HepG2 (cell line): ENCODE results near the gene KLRG1. TPM values are rescaled to one million over a fixed set of nuclear protein-coding genes. Genes with fewer than 3 reads are reported as not detected.

Experiments
- ATAC-seq: fragments of 200-7000 bp; cut with Tn5 transposase; 3 replicates; pipeline ENCODE4 v1.9.1; 2020; ENCODE audit warnings: mild to moderate bottlenecking, moderate library complexity
- BruUV-seq: library from RNA; stranded (reverse); fragments of 400-500 nt; replicated peaks from 2 replicates; lab custom pipeline; 2021; lab: Mats Ljungman, UMichigan
- CTCF ChIA-PET: fragments of 300-600 bp; formaldehyde crosslinking; extraction: SDS; loops from one replicate; lab custom pipeline; 2021; ENCODE audit warnings: low total read pairs, inconsistent platforms, low intra/inter-chr PET ratio; lab: Yijun Ruan, JAX
- POLR2A ChIA-PET: fragments of 350-600 bp; sonication (Branson Sonifier 250); formaldehyde crosslinking; loops from one replicate; lab custom pipeline; 2020; ENCODE audit warnings: antibody characterized with exemption, inconsistent platforms; lab: Yijun Ruan, JAX
- DNase-seq: peaks from one replicate; pipeline ENCODE4 v3.0.0-alpha.2; 2015; ENCODE audit warnings: low spot score
- FAIRE-seq: peaks from 3 replicates; lab custom pipeline; 2011; peaks lifted over from hg19 to GRCh38; lab: Jason Lieb, UNC
- H2AFZ ChIP-seq: one replicate; pipeline ENCODE4 v1.6.1; 2011; ENCODE audit warnings: low read length, inconsistent platforms
- H3K27ac ChIP-seq: fragments of 300-600 bp; 3 replicates; pipeline ENCODE4 v1.8.0; 2011; ENCODE audit warnings: mixed run types, mild to moderate bottlenecking, mixed read lengths, low read length, inconsistent platforms; ENCODE audit not compliant: insufficient read depth; ENCODE audit errors: extremely low read length
- H3K27me3 ChIP-seq, 2 experiments: fragments of 200-600 bp in 1 of 2; 2 replicates in 1 of 2; 3 replicates in 1 of 2; pipeline versions ENCODE4 v1.6.0 to v1.8.0; 2011; ENCODE audit warnings: low read length in 2 of 2, mild to moderate bottlenecking in 2 of 2, moderate library complexity in 2 of 2, inconsistent platforms in 1 of 2; ENCODE audit not compliant: insufficient read depth in 2 of 2, control insufficient read depth in 1 of 2
- H3K36me3 ChIP-seq, 2 experiments: fragments of 200-600 bp in 1 of 2; replicated peaks in 1 of 2; 2 replicates in 1 of 2; 3 replicates in 1 of 2; pipeline versions ENCODE4 v1.5.1 to v1.8.0; 2011; ENCODE audit warnings: low read length in 2 of 2, inconsistent platforms in 1 of 2; ENCODE audit not compliant: insufficient read depth in 2 of 2, control insufficient read depth in 1 of 2
- H3K4me1 ChIP-seq: 2 replicates; pipeline ENCODE4 v1.5.1; 2012; ENCODE audit warnings: low read length, inconsistent platforms; ENCODE audit not compliant: insufficient read depth
- H3K4me2 ChIP-seq: 2 replicates; pipeline ENCODE4 v1.6.0; 2011; ENCODE audit warnings: low read depth, low read length, inconsistent platforms
- H3K4me3 ChIP-seq, 3 experiments: fragments of 200-600 bp in 1 of 3; sonication (generic), shearing (Covaris generic) in 1 of 3; replicated peaks in 1 of 3; 2 replicates each; pipeline ENCODE4 v1.5.1; 2011 to 2016; ENCODE audit warnings: low read length in 3 of 3, inconsistent platforms in 2 of 3, low read depth in 2 of 3, mild to moderate bottlenecking in 2 of 3, control low read depth in 1 of 3, mixed read lengths in 1 of 3; ENCODE audit not compliant: insufficient read depth in 1 of 3
- H3K79me2 ChIP-seq: one replicate; pipeline ENCODE4 v1.6.1; 2011; ENCODE audit warnings: low read length, inconsistent platforms; ENCODE audit not compliant: insufficient read depth
- H3K9ac ChIP-seq: 2 replicates; pipeline ENCODE4 v1.6.0; 2011; ENCODE audit warnings: mild to moderate bottlenecking, low read depth, low read length, inconsistent platforms; ENCODE audit not compliant: insufficient read depth
- H3K9me3 ChIP-seq: 2 replicates; pipeline ENCODE4 v1.5.1; 2012; ENCODE audit warnings: mild to moderate bottlenecking, low read length
- H4K20me1 ChIP-seq: 2 replicates; pipeline ENCODE4 v1.6.0; 2011; ENCODE audit warnings: inconsistent platforms, mild to moderate bottlenecking, low read length, moderate library complexity; ENCODE audit not compliant: insufficient read depth
- BORCS8-MEF2B ChIP-seq: sonication (generic); formaldehyde crosslinking; IDR thresholded peaks from 2 replicates; pipeline ENCODE4 v1.8.0; 2022; ENCODE audit warnings: mild to moderate bottlenecking, missing genetic modification reagents
- GFI1 ChIP-seq: sonication (generic); formaldehyde crosslinking; IDR thresholded peaks from 2 replicates; pipeline ENCODE4 v1.5.0; 2020; ENCODE audit warnings: missing genetic modification reagents, mild to moderate bottlenecking, borderline replicate concordance
- KLF6 ChIP-seq: IDR thresholded peaks from 2 replicates; pipeline ENCODE4 v1.8.0; 2016; ENCODE audit warnings: missing biosample characterization, missing genetic modification reagents
- MAF1 ChIP-seq: sonication (generic); formaldehyde crosslinking; IDR thresholded peaks from 2 replicates; pipeline ENCODE4 v1.5.0; 2020; ENCODE audit warnings: missing genetic modification reagents, borderline replicate concordance
- NR2F1 ChIP-seq, 2 experiments: fragments of 450-650 bp in 1 of 2; formaldehyde crosslinking in 1 of 2; IDR thresholded peaks; 2 replicates each; pipeline versions ENCODE4 v1.5.0 to v1.6.1; 2016 to 2020; ENCODE audit warnings: mild to moderate bottlenecking in 1 of 2, missing compliant biosample characterization in 1 of 2, missing genetic modification reagents in 1 of 2, moderate library complexity in 1 of 2
- RARG ChIP-seq: sonication (generic); formaldehyde crosslinking; IDR thresholded peaks from 2 replicates; pipeline ENCODE4 v1.4.0; 2020; ENCODE audit warnings: low read depth, mild to moderate bottlenecking, missing genetic modification reagents
- YEATS4 ChIP-seq: sonication (generic); formaldehyde crosslinking; IDR thresholded peaks from 2 replicates; pipeline ENCODE4 v1.4.0; 2020; ENCODE audit warnings: missing genetic modification reagents, borderline replicate concordance
- ZKSCAN5 ChIP-seq: sonication (generic); formaldehyde crosslinking; IDR thresholded peaks from 2 replicates; pipeline ENCODE4 v1.5.1; 2020; ENCODE audit warnings: mild to moderate bottlenecking, missing genetic modification reagents
- ZNF431 ChIP-seq: sonication (generic); formaldehyde crosslinking; IDR thresholded peaks from 2 replicates; pipeline ENCODE4 v1.9.0; 2022; ENCODE audit warnings: missing genetic modification reagents, low read depth, mild to moderate bottlenecking, borderline replicate concordance
- ZNF629 ChIP-seq: sonication (generic); formaldehyde crosslinking; conservative IDR thresholded peaks from 2 replicates; pipeline ENCODE4 v1.5.0; 2020; ENCODE audit warnings: missing genetic modification reagents
- ZNF724P ChIP-seq: sonication (generic); formaldehyde crosslinking; IDR thresholded peaks from 2 replicates; pipeline ENCODE4 v1.8.0; 2022; ENCODE audit warnings: missing genetic modification reagents, borderline replicate concordance
- in situ Hi-C: cut with HindIII; loops from 2 replicates; pipeline ENCODE4 v1.10.0; 2017; ENCODE audit warnings: low pct_unique_long_range_greater_than_20kb; ENCODE audit not compliant: extremely low pct_ligation_motif_present
- intact Hi-C: fragments of 100-400 bp; cut with micrococcal nuclease; formaldehyde crosslinking; loops from one replicate; pipeline ENCODE4 v1.10.0; 2022; ENCODE audit not compliant: unreplicated experiment
- polyA plus RNA-seq, 8 experiments: library from polyadenylated mRNA; depleted of rRNA in 3 of 8; stranded (reverse) in 7 of 8; unstranded in 1 of 8; fragments of >200 nt; fragmentation: Illumina TruSeq in 4 of 8; extraction: Trizol in 4 of 8; gene quantifications; 2 replicates each; pipeline versions ENCODE4 v1.2.1 to v1.2.3, GENCODE V29; 2011 to 2016; ENCODE audit warnings: low read depth in 4 of 8, missing spikeins in 1 of 8, mixed read lengths in 1 of 8; ENCODE audit not compliant: insufficient read depth in 1 of 8
- total RNA-seq, 5 experiments: library from RNA; depleted of rRNA; stranded (reverse); fragments of >200 nt; fragmentation: Illumina TruSeq; extraction: Trizol; gene quantifications; 2 replicates each; pipeline ENCODE4 v1.2.3, GENCODE V29; 2016; ENCODE audit warnings: low read depth in 1 of 5
- TF ChIP-seq, protein P1 (sequence below): IDR thresholded peaks from 2 replicates; pipeline ENCODE4 v1.6.1; 2016; ENCODE audit warnings: control low read depth
- TF ChIP-seq, protein P2 (sequence below): sonication (generic); formaldehyde crosslinking; IDR thresholded peaks from 2 replicates; pipeline ENCODE4 v1.5.1; 2020; ENCODE audit warnings: missing genetic modification reagents, mild to moderate bottlenecking, borderline replicate concordance
- TF ChIP-seq, protein P3 (sequence below): sonication (generic); formaldehyde crosslinking; IDR thresholded peaks from 2 replicates; pipeline ENCODE4 v1.4.0; 2020; ENCODE audit warnings: missing genetic modification reagents, low read depth, mild to moderate bottlenecking, borderline replicate concordance
- TF ChIP-seq, protein P4 (sequence below): sonication (generic); formaldehyde crosslinking; IDR thresholded peaks from 2 replicates; pipeline ENCODE4 v1.5.0; 2020; ENCODE audit warnings: mild to moderate bottlenecking, low read depth, missing genetic modification reagents, borderline replicate concordance
- TF ChIP-seq, protein P5 (sequence below): sonication (generic); formaldehyde crosslinking; IDR thresholded peaks from 2 replicates; pipeline ENCODE4 v1.5.0; 2020; ENCODE audit warnings: missing genetic modification reagents
- TF ChIP-seq, protein P6 (sequence below): sonication (generic); formaldehyde crosslinking; IDR thresholded peaks from 2 replicates; pipeline ENCODE4 v1.5.0; 2020; ENCODE audit warnings: missing genetic modification reagents

The KLRG1 gene
- total and polyA plus RNA-seq, 2 of the 13 experiments (the other 11 are each of a cell fraction or from before 2014, with no cell fraction given) = 1.2 to 1.7 TPM

DNA sequence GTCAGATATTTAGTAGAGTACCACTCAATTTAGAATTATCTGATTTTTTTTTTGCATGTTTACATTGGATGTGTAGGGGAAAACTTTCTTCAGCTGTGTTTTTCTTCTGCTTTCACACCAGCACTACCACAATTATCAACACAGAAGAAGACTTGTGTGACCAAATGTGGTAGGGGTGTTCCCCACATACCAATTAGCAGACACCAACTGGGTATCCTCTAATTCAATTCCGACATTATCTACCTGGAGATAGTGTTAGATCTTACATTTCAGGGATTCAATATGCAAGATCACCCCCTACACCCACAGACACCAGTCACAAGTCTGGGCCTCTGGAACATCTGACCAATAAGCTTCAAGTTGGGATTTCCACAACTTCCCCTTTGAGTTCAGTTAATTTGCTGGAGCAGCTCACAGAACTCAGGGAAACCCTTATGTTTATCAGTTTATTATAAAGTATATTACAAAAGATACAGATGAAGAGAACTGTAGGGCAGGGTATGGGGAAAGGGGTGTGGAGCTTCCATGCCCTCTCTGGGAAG, 4.1 kb upstream of the KLRG1 start (continued):
- TF ChIP-seq, protein P1, sequence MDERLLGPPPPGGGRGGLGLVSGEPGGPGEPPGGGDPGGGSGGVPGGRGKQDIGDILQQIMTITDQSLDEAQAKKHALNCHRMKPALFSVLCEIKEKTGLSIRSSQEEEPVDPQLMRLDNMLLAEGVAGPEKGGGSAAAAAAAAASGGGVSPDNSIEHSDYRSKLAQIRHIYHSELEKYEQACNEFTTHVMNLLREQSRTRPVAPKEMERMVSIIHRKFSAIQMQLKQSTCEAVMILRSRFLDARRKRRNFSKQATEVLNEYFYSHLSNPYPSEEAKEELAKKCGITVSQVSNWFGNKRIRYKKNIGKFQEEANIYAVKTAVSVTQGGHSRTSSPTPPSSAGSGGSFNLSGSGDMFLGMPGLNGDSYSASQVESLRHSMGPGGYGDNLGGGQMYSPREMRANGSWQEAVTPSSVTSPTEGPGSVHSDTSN (CRISPR knock-in tag) = no peak
- TF ChIP-seq, protein P2, sequence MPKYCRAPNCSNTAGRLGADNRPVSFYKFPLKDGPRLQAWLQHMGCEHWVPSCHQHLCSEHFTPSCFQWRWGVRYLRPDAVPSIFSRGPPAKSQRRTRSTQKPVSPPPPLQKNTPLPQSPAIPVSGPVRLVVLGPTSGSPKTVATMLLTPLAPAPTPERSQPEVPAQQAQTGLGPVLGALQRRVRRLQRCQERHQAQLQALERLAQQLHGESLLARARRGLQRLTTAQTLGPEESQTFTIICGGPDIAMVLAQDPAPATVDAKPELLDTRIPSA (CRISPR knock-in tag) = no peak
- TF ChIP-seq ZNF629 (CRISPR knock-in tag) = no peak
- no peak for TF ChIP-seq ZNF724P (CRISPR knock-in tag)
- TF ChIP-seq, protein P3, sequence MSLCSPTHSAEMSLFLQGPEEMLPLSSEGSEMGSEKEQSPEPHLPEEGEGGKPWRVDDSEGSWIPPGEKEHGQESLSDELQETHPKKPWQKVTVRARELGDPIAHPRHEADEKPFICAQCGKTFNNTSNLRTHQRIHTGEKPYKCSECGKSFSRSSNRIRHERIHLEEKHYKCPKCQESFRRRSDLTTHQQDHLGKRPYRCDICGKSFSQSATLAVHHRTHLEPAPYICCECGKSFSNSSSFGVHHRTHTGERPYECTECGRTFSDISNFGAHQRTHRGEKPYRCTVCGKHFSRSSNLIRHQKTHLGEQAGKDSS (CRISPR knock-in tag) = no peak

DNA sequence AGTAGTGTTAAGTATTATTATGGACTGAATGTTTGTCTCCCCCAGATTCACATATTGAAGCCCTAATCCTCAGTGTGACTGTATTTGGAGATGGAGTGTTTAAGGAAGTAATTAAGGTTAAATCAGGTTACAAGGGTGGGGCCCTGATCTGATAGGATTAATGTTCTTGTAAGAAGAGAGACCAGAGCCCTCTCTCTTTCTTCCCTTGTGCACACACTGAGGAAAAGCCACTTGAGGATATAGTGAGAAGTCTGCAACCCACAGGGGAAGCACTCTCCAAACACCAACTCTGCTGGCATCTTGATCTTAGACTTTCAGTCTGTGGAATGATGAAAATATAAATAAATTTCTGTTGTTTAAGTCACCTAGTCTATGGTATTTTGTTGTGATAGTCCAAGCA, 2.2 kb upstream of the KLRG1 start:
- DNase-seq = no peak
- no peak overlapping the region for H3K4me3 ChIP-seq
- H2AFZ ChIP-seq = no peak overlapping the region
- in situ Hi-C loops (no loop called here), intact Hi-C loops (loop anchor here (5.0 kb wide), 1 partner anchor 45 kb away; no protein-coding TSS in a partner anchor)
- H3K4me1 ChIP-seq = peaks cover 6% of the 10 kb centered on the region; the same call in 1 of the 2 replicates
- no peaks in the 10 kb centered on the region for H3K79me2 ChIP-seq
- ChIA-PET POLR2A (no interaction called here), CTCF (no interaction called here)
- ATAC-seq = no peak
- H3K9me3 ChIP-seq = no peaks in the 10 kb centered on the region
- no peaks in the 10 kb centered on the region; a peak in 1 of 5 replicates for H3K36me3 ChIP-seq
- no TSS peak for BruUV-seq
- no peaks in the 10 kb centered on the region for H3K27me3 ChIP-seq
- no peaks in the 10 kb centered on the region for H4K20me1 ChIP-seq
- FAIRE-seq = no peak
- no peak overlapping the region for H3K9ac ChIP-seq
- no peak overlapping the region for H3K27ac ChIP-seq
- no peak overlapping the region for H3K4me2 ChIP-seq
- TF ChIP-seq NR2F1 (CRISPR knock-in tag; IDR thresholded peaks at IDR 0.05) (no peak), KLF6 (no peak), YEATS4 (CRISPR knock-in tag) (no peak), ZNF431 (CRISPR knock-in tag) (no peak), MAF1 (CRISPR knock-in tag) (no peak), ZKSCAN5 (no peak), RARG (CRISPR knock-in tag) (no peak), BORCS8-MEF2B (CRISPR knock-in tag) (no peak), GFI1 (CRISPR knock-in tag) (no peak)
- TF ChIP-seq, protein P4, sequence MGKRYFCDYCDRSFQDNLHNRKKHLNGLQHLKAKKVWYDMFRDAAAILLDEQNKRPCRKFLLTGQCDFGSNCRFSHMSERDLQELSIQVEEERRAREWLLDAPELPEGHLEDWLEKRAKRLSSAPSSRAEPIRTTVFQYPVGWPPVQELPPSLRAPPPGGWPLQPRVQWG (CRISPR knock-in tag) = no peak
- TF ChIP-seq, protein P5, sequence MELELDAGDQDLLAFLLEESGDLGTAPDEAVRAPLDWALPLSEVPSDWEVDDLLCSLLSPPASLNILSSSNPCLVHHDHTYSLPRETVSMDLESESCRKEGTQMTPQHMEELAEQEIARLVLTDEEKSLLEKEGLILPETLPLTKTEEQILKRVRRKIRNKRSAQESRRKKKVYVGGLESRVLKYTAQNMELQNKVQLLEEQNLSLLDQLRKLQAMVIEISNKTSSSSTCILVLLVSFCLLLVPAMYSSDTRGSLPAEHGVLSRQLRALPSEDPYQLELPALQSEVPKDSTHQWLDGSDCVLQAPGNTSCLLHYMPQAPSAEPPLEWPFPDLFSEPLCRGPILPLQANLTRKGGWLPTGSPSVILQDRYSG = no peak
- TF ChIP-seq, protein P6, sequence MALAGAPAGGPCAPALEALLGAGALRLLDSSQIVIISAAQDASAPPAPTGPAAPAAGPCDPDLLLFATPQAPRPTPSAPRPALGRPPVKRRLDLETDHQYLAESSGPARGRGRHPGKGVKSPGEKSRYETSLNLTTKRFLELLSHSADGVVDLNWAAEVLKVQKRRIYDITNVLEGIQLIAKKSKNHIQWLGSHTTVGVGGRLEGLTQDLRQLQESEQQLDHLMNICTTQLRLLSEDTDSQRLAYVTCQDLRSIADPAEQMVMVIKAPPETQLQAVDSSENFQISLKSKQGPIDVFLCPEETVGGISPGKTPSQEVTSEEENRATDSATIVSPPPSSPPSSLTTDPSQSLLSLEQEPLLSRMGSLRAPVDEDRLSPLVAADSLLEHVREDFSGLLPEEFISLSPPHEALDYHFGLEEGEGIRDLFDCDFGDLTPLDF (CRISPR knock-in tag) = no peak
